ENCODE results near the gene MACIR.
A peak's percentile ranks its signal among the peaks of the same experiment; 100 is the strongest.

MACIR gene

GRCh38 chr5:103247118-103247517 lies 11.4 kb upstream of the MACIR start:
- DNase-seq, result no peak

GRCh38 chr5:103249068-103249467 lies 9.5 kb upstream of the MACIR start:
- no peak for DNase-seq

- DNase-seq, result no peak
These were observed 3.6 kb upstream of the MACIR start for GRCh38 chr5:103254921-103255320.

GRCh38 chr5:103255691-103256090 lies 2.9 kb upstream of the MACIR start:
- no peak for DNase-seq

GRCh38 chr5:103256178-103256577 lies 2.4 kb upstream of the MACIR start:
- no peak for DNase-seq

GRCh38 chr5:103258957-103259704 lies 568 bp downstream of the MACIR start:
- peak; percentile 63 to 86 (median 74) for DNase-seq

GRCh38 chr5:103259705-103260355 lies 1.3 kb downstream of the MACIR start:
- DNase-seq, result no peak

GRCh38 chr5:103260951-103261350 lies 2.4 kb downstream of the MACIR start:
- no peak for DNase-seq

- peak in 2 of 3 donors; percentile 4 to 16 for DNase-seq
These were observed 3.9 kb downstream of the MACIR start for GRCh38 chr5:103262422-103262871.

GRCh38 chr5:103263054-103263453 lies 4.5 kb downstream of the MACIR start:
- DNase-seq, result no peak

- DNase-seq, result no peak
These were observed 5.9 kb downstream of the MACIR start for GRCh38 chr5:103264508-103264907.

- DNase-seq, result no peak
These were observed 12.0 kb downstream of the MACIR start for GRCh38 chr5:103270581-103270980.

GRCh38 chr5:103271570-103272289 lies 13.2 kb downstream of the MACIR start:
- no peak for DNase-seq

- DNase-seq, result no peak
These were observed 13.8 kb downstream of the MACIR start for GRCh38 chr5:103272377-103272776.

- DNase-seq, result no peak
These were observed 15.4 kb downstream of the MACIR start for GRCh38 chr5:103273952-103274351.

- no peak for DNase-seq
These were observed 17.3 kb downstream of the MACIR start for GRCh38 chr5:103275851-103276250.

- DNase-seq, result no peak
These were observed 22.4 kb downstream of the MACIR start for GRCh38 chr5:103280967-103281366.

GRCh38 chr5:103283120-103283519 lies 24.6 kb downstream of the MACIR start:
- DNase-seq, result no peak

- no peak for DNase-seq
These were observed 25.3 kb downstream of the MACIR start for GRCh38 chr5:103283869-103284268.

GRCh38 chr5:103286622-103287021 lies 28.1 kb downstream of the MACIR start:
- DNase-seq, result no peak

GRCh38 chr5:103289024-103289423 lies 30.5 kb downstream of the MACIR start:
- no peak for DNase-seq

GRCh38 chr5:103290846-103291245 lies 32.3 kb downstream of the MACIR start:
- DNase-seq, result no peak

GRCh38 chr5:103291606-103292005 lies 33.0 kb downstream of the MACIR start:
- DNase-seq, result no peak

- DNase-seq, result no peak
These were observed 34.5 kb downstream of the MACIR start for GRCh38 chr5:103293099-103293498.

Data from suppressor macrophage treated with lipopolysaccharide for 1 hour (primary cell).